OCI-LY7 (cell line): Measurements from ENCODE around the gene CRTAC1. TPM values are rescaled to one million over a fixed set of nuclear protein-coding genes. Genes with fewer than 3 reads are reported as not detected.

Experiments
- BruUV-seq: library from RNA; stranded (reverse); fragments of 400-500 nt; replicated peaks from 2 replicates; lab custom pipeline; 2021; lab: Mats Ljungman, UMichigan
- CTCF ChIA-PET: fragments of 300-600 bp; sonication (Branson Sonifier 250); formaldehyde crosslinking; loops from one replicate; lab custom pipeline; 2022; ENCODE audit warnings: antibody characterized with exemption; ENCODE audit not compliant: unreplicated experiment; lab: Charles Lee
- POLR2A ChIA-PET: fragments of 300-600 bp; sonication (Branson Sonifier 250); formaldehyde crosslinking; loops from one replicate; lab custom pipeline; 2022; ENCODE audit warnings: antibody characterized with exemption; lab: Charles Lee
- DNase-seq: peaks from one replicate; pipeline ENCODE4 v3.0.0-alpha.2; 2015; ENCODE audit warnings: low spot score
- H2AFZ ChIP-seq: fragments of 200-600 bp; sonication (generic), shearing (Covaris generic); 2 replicates; pipeline ENCODE4 v1.6.1; 2014; ENCODE audit warnings: mild to moderate bottlenecking, antibody characterized with exemption, low read length, moderate library complexity
- H3K27ac ChIP-seq: fragments of 200-600 bp; sonication (generic); 2 replicates; pipeline ENCODE4 v1.5.1; 2014; ENCODE audit warnings: mixed run types, low read depth, mild to moderate bottlenecking, moderate library complexity, low read length, inconsistent platforms; ENCODE audit not compliant: poor library complexity, severe bottlenecking
- H3K36me3 ChIP-seq: fragments of 200-600 bp; sonication (generic); 2 replicates; pipeline ENCODE4 v1.6.1; 2014; ENCODE audit warnings: mild to moderate bottlenecking, antibody characterized with exemption, low read length, moderate library complexity, mixed read lengths; ENCODE audit not compliant: insufficient read depth
- H3K4me1 ChIP-seq: fragments of 200-600 bp; sonication (generic); 2 replicates; pipeline ENCODE4 v1.5.1; 2014; ENCODE audit warnings: mild to moderate bottlenecking, low read length; ENCODE audit not compliant: insufficient read depth, poor library complexity, severe bottlenecking
- H3K4me2 ChIP-seq: fragments of 200-600 bp; sonication (generic); 2 replicates; pipeline ENCODE4 v1.6.1; 2014; ENCODE audit warnings: mild to moderate bottlenecking, low read length
- H3K4me3 ChIP-seq: fragments of 200-600 bp; sonication (generic); 2 replicates; pipeline ENCODE4 v1.5.1; 2014; ENCODE audit warnings: mild to moderate bottlenecking, low read depth, low read length; ENCODE audit not compliant: poor library complexity, severe bottlenecking
- H3K79me2 ChIP-seq: fragments of 200-600 bp; sonication (generic); 2 replicates; pipeline ENCODE4 v1.6.1; 2016; ENCODE audit warnings: low read depth, mild to moderate bottlenecking, low read length, moderate library complexity, mixed read lengths; ENCODE audit not compliant: insufficient read depth
- H3K9me2 ChIP-seq: fragments of 200-600 bp; sonication (generic); 2 replicates; pipeline ENCODE4 v1.6.1; 2016; ENCODE audit warnings: mild to moderate bottlenecking, low read length, mixed read lengths; ENCODE audit not compliant: insufficient read depth
- H3K9me3 ChIP-seq: fragments of 200-600 bp; sonication (generic); 2 replicates; pipeline ENCODE4 v1.6.1; 2014; ENCODE audit warnings: mild to moderate bottlenecking, mixed run types, low read length, mixed read lengths
- H4K20me1 ChIP-seq: fragments of 200-600 bp; sonication (generic); 2 replicates; pipeline ENCODE4 v1.6.1; 2014; ENCODE audit warnings: mild to moderate bottlenecking, antibody characterized with exemption, low read length, moderate library complexity, mixed read lengths; ENCODE audit not compliant: insufficient read depth
- EZH2phosphoT487 ChIP-seq: fragments of 200-600 bp; sonication (generic); IDR thresholded peaks from 2 replicates; pipeline ENCODE4 v1.6.1; 2018; ENCODE audit warnings: low read depth, borderline replicate concordance, mild to moderate bottlenecking, mixed run types, antibody characterized with exemption, low read length, moderate library complexity, mixed read lengths
- intact Hi-C: fragments of 100-400 bp; cut with micrococcal nuclease; formaldehyde crosslinking; loops from one replicate; pipeline ENCODE4 v1.10.0; 2022; ENCODE audit not compliant: unreplicated experiment
- total RNA-seq, 2 experiments: library from RNA; depleted of rRNA in 1 of 2; stranded (reverse); fragments of >200 nt in 1 of 2; shearing (Covaris generic) in 1 of 2; gene quantifications; 2 replicates each; pipeline ENCODE4 v1.2.3, GENCODE V29; 2014 to 2022
- TF ChIP-seq, protein P1 (sequence below): fragments of 200-600 bp; sonication (generic); conservative IDR thresholded peaks from 2 replicates; pipeline ENCODE4 v1.5.1; 2014; ENCODE audit warnings: mild to moderate bottlenecking, antibody characterized with exemption, low read length, moderate library complexity, mixed read lengths

CRTAC1 gene
- total RNA-seq, 2 experiments from 2014 or later, result not detected

DNA sequence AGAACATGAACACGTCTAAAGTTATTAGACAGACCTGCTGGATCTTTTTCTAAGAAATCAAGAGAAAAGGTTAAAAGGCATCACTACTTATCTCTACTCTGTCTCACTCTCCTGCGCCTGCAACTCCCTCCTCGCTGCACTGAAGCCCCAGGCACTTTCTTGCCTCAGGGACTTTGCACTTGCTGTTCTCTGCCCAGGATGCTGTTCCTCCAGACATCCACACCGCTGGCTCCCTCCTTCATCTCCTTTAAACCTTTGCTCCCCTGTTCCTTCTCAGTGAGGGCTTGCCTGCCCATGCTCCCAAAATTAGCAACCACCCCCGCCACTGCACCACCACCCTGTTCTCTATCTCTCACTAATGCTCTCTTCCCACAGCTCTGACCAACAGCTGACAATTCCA, 93.4 kb downstream of the CRTAC1 start:
- no peak overlapping the region for H3K4me2 ChIP-seq
- H3K36me3 ChIP-seq, result no peaks in the 10 kb centered on the region
- intact Hi-C loops, result no loop called here
- H3K79me2 ChIP-seq, result no peaks in the 10 kb centered on the region
- TF ChIP-seq, protein P1, sequence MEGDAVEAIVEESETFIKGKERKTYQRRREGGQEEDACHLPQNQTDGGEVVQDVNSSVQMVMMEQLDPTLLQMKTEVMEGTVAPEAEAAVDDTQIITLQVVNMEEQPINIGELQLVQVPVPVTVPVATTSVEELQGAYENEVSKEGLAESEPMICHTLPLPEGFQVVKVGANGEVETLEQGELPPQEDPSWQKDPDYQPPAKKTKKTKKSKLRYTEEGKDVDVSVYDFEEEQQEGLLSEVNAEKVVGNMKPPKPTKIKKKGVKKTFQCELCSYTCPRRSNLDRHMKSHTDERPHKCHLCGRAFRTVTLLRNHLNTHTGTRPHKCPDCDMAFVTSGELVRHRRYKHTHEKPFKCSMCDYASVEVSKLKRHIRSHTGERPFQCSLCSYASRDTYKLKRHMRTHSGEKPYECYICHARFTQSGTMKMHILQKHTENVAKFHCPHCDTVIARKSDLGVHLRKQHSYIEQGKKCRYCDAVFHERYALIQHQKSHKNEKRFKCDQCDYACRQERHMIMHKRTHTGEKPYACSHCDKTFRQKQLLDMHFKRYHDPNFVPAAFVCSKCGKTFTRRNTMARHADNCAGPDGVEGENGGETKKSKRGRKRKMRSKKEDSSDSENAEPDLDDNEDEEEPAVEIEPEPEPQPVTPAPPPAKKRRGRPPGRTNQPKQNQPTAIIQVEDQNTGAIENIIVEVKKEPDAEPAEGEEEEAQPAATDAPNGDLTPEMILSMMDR, result no peak
- no peak for TF ChIP-seq EZH2phosphoT487
- no peak overlapping the region for H3K27ac ChIP-seq
- H3K9me2 ChIP-seq, result no peaks in the 10 kb centered on the region
- H3K4me3 ChIP-seq, result no peak overlapping the region
- no peak for DNase-seq
- H2AFZ ChIP-seq, result no peak overlapping the region
- CTCF ChIA-PET, result no interaction called here
- H3K9me3 ChIP-seq, result no peaks in the 10 kb centered on the region
- H3K4me1 ChIP-seq, result no peaks in the 10 kb centered on the region
- BruUV-seq, result no TSS peak
- no peaks in the 10 kb centered on the region for H4K20me1 ChIP-seq
- POLR2A ChIA-PET, result no interaction called here

- no peak overlapping the region for H3K4me3 ChIP-seq
- no peaks in the 10 kb centered on the region for H3K36me3 ChIP-seq
- intact Hi-C loops, result no loop called here
- no peaks in the 10 kb centered on the region for H3K9me3 ChIP-seq
- POLR2A ChIA-PET, result interaction anchor here (0.5 kb wide), 1 partner anchor 739 kb away, joined by 3 read pairs; no protein-coding TSS in a partner anchor
- H3K79me2 ChIP-seq, result no peaks in the 10 kb centered on the region
- no peak overlapping the region for H3K27ac ChIP-seq
- no peak for DNase-seq
- H3K4me2 ChIP-seq, result no peak overlapping the region
- H4K20me1 ChIP-seq, result no peaks in the 10 kb centered on the region
- BruUV-seq, result no TSS peak
- H2AFZ ChIP-seq, result no peak overlapping the region
- H3K4me1 ChIP-seq, result no peaks in the 10 kb centered on the region
- H3K9me2 ChIP-seq, result no peaks in the 10 kb centered on the region
- no peak for TF ChIP-seq EZH2phosphoT487
- TF ChIP-seq, protein P1, result no peak
- CTCF ChIA-PET, result no interaction called here
Observed at GRCh38 chr10:97936126-97936525, 94.3 kb downstream of the CRTAC1 start.

DNA sequence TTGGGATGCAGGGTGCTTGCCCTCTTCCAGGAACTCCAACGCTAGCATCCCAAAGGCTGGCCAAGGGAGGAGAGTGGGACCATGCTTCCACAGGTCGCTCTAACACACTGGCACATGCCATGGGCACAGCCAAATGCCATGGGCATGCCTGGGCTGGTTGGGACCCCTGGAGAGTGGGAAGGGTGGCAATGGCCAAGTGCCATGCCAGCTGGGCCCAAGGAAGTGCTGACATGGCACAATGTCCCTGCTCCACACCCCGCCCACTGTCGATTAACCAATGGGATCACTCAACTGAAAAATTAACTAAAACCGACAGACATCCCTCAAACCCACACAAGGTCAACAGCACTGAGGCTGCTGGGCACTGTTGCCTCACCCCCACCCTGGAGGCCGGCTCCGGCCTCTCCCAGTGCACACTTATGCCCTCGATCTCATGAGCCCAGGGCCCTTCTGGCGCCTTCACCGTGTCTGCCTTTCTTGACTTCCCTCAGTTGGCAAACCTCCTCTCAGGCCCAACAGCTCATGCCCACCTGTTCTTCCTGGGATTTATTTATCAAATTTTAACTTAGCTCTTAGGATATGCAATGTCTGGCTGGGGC, 97.4 kb downstream of the CRTAC1 start:
- no peak for TF ChIP-seq EZH2phosphoT487
- TF ChIP-seq, protein P1, result no peak
- intact Hi-C loops, result no loop called here
- Histone ChIP-seq H3K4me2 (no peak overlapping the region), H3K79me2 (no peaks in the 10 kb centered on the region), H3K4me1 (no peaks in the 10 kb centered on the region), H3K36me3 (no peaks in the 10 kb centered on the region), H3K27ac (no peak overlapping the region), H3K4me3 (no peak overlapping the region), H3K9me2 (no peaks in the 10 kb centered on the region), H2AFZ (no peak overlapping the region), H3K9me3 (no peaks in the 10 kb centered on the region), H4K20me1 (no peaks in the 10 kb centered on the region)
- no peak for DNase-seq
- POLR2A ChIA-PET, result no interaction called here
- BruUV-seq, result no TSS peak
- CTCF ChIA-PET, result no interaction called here
